Measurements from ENCODE around the gene CST6. TPM values are rescaled to one million over a fixed set of nuclear protein-coding genes. Genes with fewer than 3 reads are reported as not detected.
A peak's percentile ranks its signal among the peaks of the same experiment; 100 is the strongest.

CST6 gene
- total RNA-seq, 1 experiment from 2014 or later: not detected

- ChIA-PET POLR2A (interaction anchor here (0.8 to 1.5 kb wide), 4 partner anchors 43 to 280 kb away, joined by 3 to 6 read pairs (median 6); partner anchors contain the start of genes BANF1, EIF1AD and MUS81), CTCF (interaction anchor here (0.5 to 3.0 kb wide), 31 partner anchors 9 to 1724 kb away, joined by 3 to 32 read pairs (median 4); partner anchors contain the start of genes BANF1, CATSPER1, CST6 and EIF1AD)
- Mint-ChIP-seq H3K4me1 (ENCODE audit: insufficient read depth, unreplicated experiment) (no peaks in the 10 kb centered on the region), H3K9me3 (ENCODE audit: unreplicated experiment) (no peaks in the 10 kb centered on the region), H3K27ac (ENCODE audit: low read depth, unreplicated experiment) (no peak overlapping the region), H3K36me3 (ENCODE audit: insufficient read depth, unreplicated experiment) (no peaks in the 10 kb centered on the region), H3K27me3 (ENCODE audit: insufficient read depth, unreplicated experiment) (no peaks in the 10 kb centered on the region), H3K4me3 (ENCODE audit: unreplicated experiment) (no peak overlapping the region)
- intact Hi-C loops (cut with micrococcal nuclease): no loop called here
- DNase-seq (ENCODE audit: unreplicated experiment): peak; percentile 78
- peak; percentile 86 for TF ChIP-seq CTCF (IDR thresholded peaks at IDR 0.05; ENCODE audit: unreplicated experiment)
- BruUV-seq (replicated peaks): no TSS peak
Measured at GRCh38 chr11:66045177-66045639, 33.4 kb downstream of the CST6 start.

- peaks cover 5% of the 10 kb centered on the region for H3K4me1 Mint-ChIP-seq (ENCODE audit: insufficient read depth, unreplicated experiment)
- no peak overlapping the region for H3K4me3 Mint-ChIP-seq (ENCODE audit: unreplicated experiment)
- no peak overlapping the region for H3K27ac Mint-ChIP-seq (ENCODE audit: low read depth, unreplicated experiment)
- ChIA-PET CTCF (interaction anchor here (0.6 to 1.5 kb wide), 5 partner anchors 11 to 735 kb away, joined by 3 to 5 read pairs (median 3); partner anchors contain the start of gene BANF1), POLR2A (no interaction called here)
- no TSS peak for BruUV-seq (replicated peaks)
- DNase-seq (ENCODE audit: unreplicated experiment): no peak
- intact Hi-C loops (cut with micrococcal nuclease): no loop called here
- H3K27me3 Mint-ChIP-seq (ENCODE audit: insufficient read depth, unreplicated experiment): no peaks in the 10 kb centered on the region
- H3K36me3 Mint-ChIP-seq (ENCODE audit: insufficient read depth, unreplicated experiment): no peaks in the 10 kb centered on the region
- TF ChIP-seq CTCF (IDR thresholded peaks at IDR 0.05; ENCODE audit: unreplicated experiment): no peak
- no peaks in the 10 kb centered on the region for H3K9me3 Mint-ChIP-seq (ENCODE audit: unreplicated experiment)
Measured at GRCh38 chr11:66046901-66047300, 35.1 kb downstream of the CST6 start.

- no peak for TF ChIP-seq CTCF (IDR thresholded peaks at IDR 0.05; ENCODE audit: unreplicated experiment)
- no peak for DNase-seq (ENCODE audit: unreplicated experiment)
- intact Hi-C loops (cut with micrococcal nuclease): no loop called here
- Mint-ChIP-seq H3K27me3 (ENCODE audit: insufficient read depth, unreplicated experiment) (no peaks in the 10 kb centered on the region), H3K9me3 (ENCODE audit: unreplicated experiment) (no peaks in the 10 kb centered on the region), H3K4me3 (ENCODE audit: unreplicated experiment) (no peak overlapping the region), H3K27ac (ENCODE audit: low read depth, unreplicated experiment) (no peak overlapping the region), H3K4me1 (ENCODE audit: insufficient read depth, unreplicated experiment) (peaks cover 5% of the 10 kb centered on the region), H3K36me3 (ENCODE audit: insufficient read depth, unreplicated experiment) (peaks cover 6% of the 10 kb centered on the region)
- no TSS peak for BruUV-seq (replicated peaks)
- ChIA-PET POLR2A (interaction anchor here (1.4 kb wide), 1 partner anchor 45 kb away, joined by 5 read pairs; the partner anchor contains the start of gene BANF1), CTCF (interaction anchor here (0.6 to 1.5 kb wide), 7 partner anchors 12 to 1223 kb away, joined by 3 to 5 read pairs (median 3); partner anchors contain the start of gene BANF1)
Measured at GRCh38 chr11:66047541-66048365, 35.9 kb downstream of the CST6 start.
